ENCODE measurements around the gene C4orf50. TPM values are rescaled to one million over a fixed set of nuclear protein-coding genes. Genes with fewer than 3 reads are reported as not detected.

The C4orf50 gene
- total RNA-seq, 2 experiments from 2014 or later, result 0.07 TPM

DNA sequence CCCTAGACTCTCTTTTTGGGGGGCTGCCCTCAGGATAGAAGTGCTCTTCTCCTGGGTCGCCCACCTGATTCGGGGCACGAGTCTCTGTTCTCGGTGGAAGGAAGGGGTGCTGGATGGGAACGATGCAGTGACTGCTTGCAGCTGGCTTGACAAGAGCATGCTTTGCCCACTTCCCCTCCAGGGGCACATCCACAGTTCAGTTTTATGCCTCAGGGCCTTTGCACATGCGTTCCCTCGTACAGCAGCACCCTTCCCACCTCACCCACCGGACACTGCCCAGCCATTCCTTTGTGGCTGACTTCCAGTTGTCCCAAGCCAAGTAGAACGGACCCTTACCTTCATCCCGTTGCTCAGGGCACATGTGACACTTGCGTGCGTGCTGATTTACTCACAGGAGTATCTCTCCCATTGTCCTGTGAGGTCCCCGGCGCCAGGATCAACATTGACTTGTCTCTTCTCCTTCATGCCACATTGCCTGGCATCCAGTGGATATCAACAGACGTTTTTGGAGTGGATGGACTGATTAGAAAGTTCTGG, 60.0 kb downstream of the C4orf50 start:
- Mint-ChIP-seq H3K4me1 (ENCODE audit: low read depth) (no peaks in the 10 kb centered on the region), H3K4me3 (no peak overlapping the region), H3K27ac (no peak overlapping the region), H3K27me3 (no peaks in the 10 kb centered on the region), H3K36me3 (ENCODE audit: low read depth) (no peaks in the 10 kb centered on the region), H3K9me3 (no peaks in the 10 kb centered on the region)
- intact Hi-C loops (cut with micrococcal nuclease), result no loop called here
- ATAC-seq, result no peak
- no peak for DNase-seq
- TF ChIP-seq, protein P1, sequence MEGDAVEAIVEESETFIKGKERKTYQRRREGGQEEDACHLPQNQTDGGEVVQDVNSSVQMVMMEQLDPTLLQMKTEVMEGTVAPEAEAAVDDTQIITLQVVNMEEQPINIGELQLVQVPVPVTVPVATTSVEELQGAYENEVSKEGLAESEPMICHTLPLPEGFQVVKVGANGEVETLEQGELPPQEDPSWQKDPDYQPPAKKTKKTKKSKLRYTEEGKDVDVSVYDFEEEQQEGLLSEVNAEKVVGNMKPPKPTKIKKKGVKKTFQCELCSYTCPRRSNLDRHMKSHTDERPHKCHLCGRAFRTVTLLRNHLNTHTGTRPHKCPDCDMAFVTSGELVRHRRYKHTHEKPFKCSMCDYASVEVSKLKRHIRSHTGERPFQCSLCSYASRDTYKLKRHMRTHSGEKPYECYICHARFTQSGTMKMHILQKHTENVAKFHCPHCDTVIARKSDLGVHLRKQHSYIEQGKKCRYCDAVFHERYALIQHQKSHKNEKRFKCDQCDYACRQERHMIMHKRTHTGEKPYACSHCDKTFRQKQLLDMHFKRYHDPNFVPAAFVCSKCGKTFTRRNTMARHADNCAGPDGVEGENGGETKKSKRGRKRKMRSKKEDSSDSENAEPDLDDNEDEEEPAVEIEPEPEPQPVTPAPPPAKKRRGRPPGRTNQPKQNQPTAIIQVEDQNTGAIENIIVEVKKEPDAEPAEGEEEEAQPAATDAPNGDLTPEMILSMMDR (IDR thresholded peaks at IDR 0.05), result no peak
- POLR2A ChIA-PET, result no interaction called here
- CTCF ChIA-PET, result no interaction called here

DNA sequence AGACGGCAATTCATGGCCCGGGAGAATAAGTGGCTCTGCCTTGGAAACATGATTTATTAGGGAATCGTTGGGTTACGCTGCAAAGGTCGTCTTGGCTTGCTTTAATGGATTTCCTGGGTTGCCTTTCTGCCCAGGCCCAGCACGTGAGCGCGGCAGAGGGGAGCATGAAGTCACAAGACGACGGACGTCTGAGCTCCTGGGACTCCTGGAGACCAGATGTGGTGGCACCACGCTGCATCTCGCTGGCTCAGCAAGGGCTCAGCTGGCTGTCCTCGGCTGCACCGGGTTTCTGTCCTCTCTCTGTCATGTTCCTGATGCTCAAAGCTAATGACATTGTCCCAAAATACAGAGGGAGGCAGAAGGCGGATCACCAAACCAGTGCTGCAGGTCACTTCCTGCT, 61.2 kb downstream of the C4orf50 start:
- Mint-ChIP-seq H3K4me3 (no peak overlapping the region), H3K27me3 (no peaks in the 10 kb centered on the region), H3K27ac (no peak overlapping the region), H3K9me3 (no peaks in the 10 kb centered on the region), H3K4me1 (ENCODE audit: low read depth) (no peaks in the 10 kb centered on the region), H3K36me3 (ENCODE audit: low read depth) (no peaks in the 10 kb centered on the region)
- POLR2A ChIA-PET, result no interaction called here
- DNase-seq, result no peak
- CTCF ChIA-PET, result interaction anchor here (1.0 kb wide), 1 partner anchor 41 kb away, joined by 4 read pairs; no protein-coding TSS in a partner anchor
- ATAC-seq, result no peak
- intact Hi-C loops (cut with micrococcal nuclease), result no loop called here
- TF ChIP-seq, protein P1 (IDR thresholded peaks at IDR 0.05), result no peak

DNA sequence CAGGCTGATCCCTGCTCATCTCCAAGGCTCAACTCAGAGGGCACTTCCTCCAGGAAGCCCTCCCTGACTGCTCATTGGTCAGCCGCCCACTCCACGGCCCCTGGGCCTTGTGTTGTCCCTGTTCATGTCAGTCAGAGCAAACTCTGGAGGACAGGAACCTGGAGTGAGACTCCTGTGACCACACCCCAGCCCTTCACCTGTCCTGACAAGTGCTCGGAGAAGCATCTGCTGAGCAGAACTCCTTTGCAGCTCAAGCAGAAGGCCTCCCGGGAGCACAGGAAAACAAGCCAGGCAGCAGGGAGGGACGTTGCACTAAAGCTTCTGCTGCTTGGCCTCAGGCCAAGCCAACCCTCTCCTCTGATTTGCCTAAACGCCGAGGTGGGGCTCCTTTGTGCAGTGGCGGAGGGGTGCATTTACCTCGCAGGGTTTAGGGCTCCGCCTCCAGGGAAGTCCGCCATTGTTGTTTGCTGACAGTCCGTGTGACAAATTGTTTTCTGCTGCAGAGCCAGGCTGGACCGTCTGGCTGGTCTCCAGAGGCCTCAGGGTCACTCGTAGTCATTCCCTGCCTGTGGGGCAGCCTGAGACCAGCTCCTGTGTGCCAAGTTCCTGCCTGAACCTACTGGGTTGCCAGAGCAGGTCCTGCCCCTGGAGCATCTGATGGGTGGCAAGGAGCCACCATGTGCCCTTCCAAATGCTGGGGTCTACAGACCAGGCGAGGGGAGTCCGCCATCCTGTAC, 61.8 kb downstream of the C4orf50 start:
- Mint-ChIP-seq H3K27me3 (no peaks in the 10 kb centered on the region), H3K4me1 (ENCODE audit: low read depth) (no peaks in the 10 kb centered on the region), H3K4me3 (no peak overlapping the region), H3K9me3 (no peaks in the 10 kb centered on the region), H3K27ac (no peak overlapping the region), H3K36me3 (ENCODE audit: low read depth) (no peaks in the 10 kb centered on the region)
- ChIA-PET CTCF (interaction anchor here (1.0 to 1.4 kb wide), 2 partner anchors 41 to 64 kb away, joined by 4 read pairs; no protein-coding TSS in a partner anchor), POLR2A (no interaction called here)
- intact Hi-C loops (cut with micrococcal nuclease), result no loop called here
- ATAC-seq, result no peak
- TF ChIP-seq, protein P1 (IDR thresholded peaks at IDR 0.05), result no peak
- no peak for DNase-seq

DNA sequence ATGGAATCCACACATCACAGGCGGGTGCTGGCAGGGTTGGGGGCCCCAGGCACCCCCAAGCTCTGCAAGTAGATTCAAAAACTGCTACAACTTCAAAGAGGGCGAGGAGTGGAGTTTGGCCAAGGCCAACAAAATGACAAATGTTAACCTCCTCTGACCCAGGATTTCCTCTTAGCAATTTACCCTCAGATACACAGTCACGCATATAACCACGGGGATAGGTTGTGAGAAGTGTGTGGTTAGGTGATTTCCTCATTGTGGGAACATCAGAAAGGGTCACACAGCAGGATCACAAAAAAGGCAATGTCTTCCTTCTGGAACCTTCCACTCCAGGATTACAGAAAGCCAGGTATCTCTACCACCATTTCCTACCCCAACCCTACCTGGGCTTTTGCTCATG, 62.4 kb downstream of the C4orf50 start:
- no peak for ATAC-seq
- H3K27ac Mint-ChIP-seq, result no peak overlapping the region
- TF ChIP-seq, protein P1 (IDR thresholded peaks at IDR 0.05), result no peak

DNA sequence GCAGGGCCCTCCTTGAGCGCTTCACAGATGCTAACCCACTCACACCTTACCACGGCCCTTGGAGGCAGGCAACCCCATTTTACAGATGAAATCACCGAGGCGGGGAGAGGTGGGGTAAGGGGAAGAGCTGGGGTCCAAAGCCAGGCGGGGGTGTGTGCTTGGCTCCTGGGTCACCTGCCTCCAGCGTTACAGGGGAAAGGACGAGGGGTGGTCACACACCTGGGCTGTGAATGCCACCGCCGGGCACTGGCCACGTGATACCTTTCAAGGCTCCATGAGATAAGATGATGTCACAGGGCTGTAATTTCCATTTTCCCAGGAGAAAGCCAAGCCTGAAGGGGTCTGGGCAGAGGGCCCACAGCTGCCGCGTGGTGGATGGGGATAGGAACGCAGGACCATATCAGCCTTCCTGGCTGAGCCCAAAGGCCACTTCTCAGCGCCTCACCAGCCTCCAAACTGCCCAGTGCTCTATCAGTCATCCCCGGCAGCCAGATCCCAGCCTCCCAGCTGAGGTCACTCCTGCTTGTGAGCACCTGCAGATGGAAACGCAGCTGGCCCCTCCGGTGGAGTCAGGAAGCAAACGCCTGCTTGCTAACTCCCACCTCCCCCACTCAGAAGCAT, 62.9 kb downstream of the C4orf50 start:
- H3K4me3 Mint-ChIP-seq, result no peak overlapping the region
- no peaks in the 10 kb centered on the region for H3K9me3 Mint-ChIP-seq
- no peak overlapping the region for H3K27ac Mint-ChIP-seq
- H3K27me3 Mint-ChIP-seq, result no peaks in the 10 kb centered on the region
- H3K36me3 Mint-ChIP-seq (ENCODE audit: low read depth), result no peaks in the 10 kb centered on the region
- intact Hi-C loops (cut with micrococcal nuclease), result no loop called here
- H3K4me1 Mint-ChIP-seq (ENCODE audit: low read depth), result no peaks in the 10 kb centered on the region
- ChIA-PET CTCF (interaction anchor here (1.4 kb wide), 1 partner anchor 65 kb away, joined by 4 read pairs; no protein-coding TSS in a partner anchor), POLR2A (no interaction called here)
- DNase-seq (no peak), ATAC-seq (no peak)
- TF ChIP-seq, protein P1 (IDR thresholded peaks at IDR 0.05), result no peak

More for the DNA sequence above, 62.4 kb downstream of the C4orf50 start:
- no peak for DNase-seq
- H3K36me3 Mint-ChIP-seq (ENCODE audit: low read depth), result no peaks in the 10 kb centered on the region
- intact Hi-C loops (cut with micrococcal nuclease), result no loop called here
- no peaks in the 10 kb centered on the region for H3K27me3 Mint-ChIP-seq
- ChIA-PET CTCF (interaction anchor here (1.0 to 1.4 kb wide), 2 partner anchors 42 to 64 kb away, joined by 4 read pairs; no protein-coding TSS in a partner anchor), POLR2A (no interaction called here)
- no peak overlapping the region for H3K4me3 Mint-ChIP-seq
- H3K4me1 Mint-ChIP-seq (ENCODE audit: low read depth), result no peaks in the 10 kb centered on the region
- no peaks in the 10 kb centered on the region for H3K9me3 Mint-ChIP-seq

Measured in activated CD8-positive, alpha-beta T cell treated with anti-CD3 and anti-CD28 coated beads for 36 hours (primary cell).